UCSD-AML1 (cell line): ENCODE data around the gene KRTAP21-2.
"Not testable (repeated sequence)": the region's sequence is repeated elsewhere in the genome, so short reads cannot be mapped to it uniquely, and the experiment has no call there.

Experiments
- DNase-seq: peaks from one replicate; lab custom pipeline; 2025; ENCODE audit not compliant: unreplicated experiment; lab: John Stamatoyannopoulos, UW

KRTAP21-2 gene

GRCh38 chr21:30747159-30747558 is at the start of gene KRTAP21-2:
KRTAP21-2 (minus strand) TSS chr21:30747259; CDS start chr21:30747202, 57 bp downstream.
- DNase-seq = no peak

DNA sequence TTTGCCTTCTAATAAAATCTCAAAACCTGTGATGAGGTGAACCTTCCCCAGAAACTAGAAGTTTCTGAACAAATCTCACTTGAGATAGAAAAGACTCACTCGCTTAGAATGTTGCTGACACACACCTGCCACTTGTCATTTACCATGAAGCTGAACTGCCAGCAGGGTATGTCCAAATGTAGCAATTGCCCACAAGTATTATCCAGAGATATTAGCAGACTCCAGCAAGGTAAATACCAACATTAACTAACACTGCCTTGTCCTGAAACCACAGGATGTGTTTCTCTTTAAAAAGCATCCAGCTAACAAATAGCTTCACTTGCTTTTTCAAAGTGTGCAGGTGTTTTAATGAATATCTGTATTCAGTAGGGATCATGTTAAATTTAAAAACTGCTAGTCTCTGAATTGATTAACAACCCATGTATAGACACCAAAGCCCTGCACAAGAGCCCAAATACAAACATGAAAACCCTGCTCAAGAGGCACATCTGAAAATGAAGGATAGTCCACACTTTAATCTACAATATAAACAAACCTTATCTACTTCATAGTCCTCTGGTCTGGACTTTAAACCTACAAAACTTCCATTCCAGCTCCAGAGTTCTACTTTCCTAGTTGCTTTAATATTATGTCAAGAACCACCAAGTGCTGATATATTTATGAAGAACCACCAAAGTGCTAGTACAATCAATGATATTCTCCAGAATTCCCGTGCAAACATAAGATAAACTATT is 46.7 kb upstream of the KRTAP21-2 start:
- no peak for DNase-seq

GRCh38 chr21:30779249-30779648 is 32.2 kb upstream of the KRTAP21-2 start:
- DNase-seq = no peak

GRCh38 chr21:30769724-30770431 is 22.8 kb upstream of the KRTAP21-2 start:
- no peak for DNase-seq

- DNase-seq = no peak
These were observed 13.7 kb upstream of the KRTAP21-2 start for GRCh38 chr21:30760776-30761175.

DNA sequence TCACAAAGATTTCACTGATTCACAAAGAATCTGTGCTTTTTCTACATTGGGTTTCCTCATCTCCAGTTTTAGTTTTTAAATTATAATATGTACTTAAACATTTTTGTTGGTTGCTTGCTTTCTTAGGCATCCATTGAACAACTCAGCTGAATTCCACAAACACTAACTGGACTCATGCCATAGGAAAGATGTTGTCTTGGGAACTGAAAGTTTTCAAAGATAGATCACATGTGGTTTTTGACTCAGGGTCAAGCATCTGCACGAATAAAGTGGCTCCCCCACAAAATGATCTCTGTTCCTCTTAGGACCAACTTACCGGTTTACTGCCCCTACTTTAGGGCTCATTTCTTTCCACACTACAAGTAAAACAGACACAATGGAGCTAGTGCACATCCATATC is 11.2 kb upstream of the KRTAP21-2 start:
- no peak for DNase-seq

- DNase-seq = not testable (repeated sequence)
These were observed 8.3 kb upstream of the KRTAP21-2 start, which contains the start of gene KRTAP21-1 for GRCh38 chr21:30755328-30755727. KRTAP21-1 (minus strand) TSS chr21:30755428; CDS start chr21:30755378, 50 bp downstream.

GRCh38 chr21:30740462-30740861 is 6.6 kb downstream of the KRTAP21-2 start:
- no peak for DNase-seq

DNA sequence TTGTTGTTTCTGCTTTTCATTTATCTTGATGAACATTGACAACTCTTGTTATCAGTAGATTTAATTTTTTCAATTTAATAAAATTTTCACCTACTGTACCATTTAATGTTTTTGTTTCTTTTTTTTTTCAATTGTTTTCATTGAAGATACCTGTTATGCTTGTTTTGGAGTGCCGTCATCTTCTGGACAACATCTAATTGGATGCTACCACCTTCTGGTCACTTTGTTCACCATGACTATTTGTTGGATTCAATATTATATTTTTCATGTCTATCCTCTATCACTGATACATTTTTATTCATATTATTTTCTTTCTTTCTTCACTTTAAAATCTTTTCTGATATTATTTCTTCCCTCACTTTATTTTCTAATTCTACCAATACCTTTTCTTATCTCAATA is 14.0 kb downstream of the KRTAP21-2 start:
- DNase-seq = no peak

DNA sequence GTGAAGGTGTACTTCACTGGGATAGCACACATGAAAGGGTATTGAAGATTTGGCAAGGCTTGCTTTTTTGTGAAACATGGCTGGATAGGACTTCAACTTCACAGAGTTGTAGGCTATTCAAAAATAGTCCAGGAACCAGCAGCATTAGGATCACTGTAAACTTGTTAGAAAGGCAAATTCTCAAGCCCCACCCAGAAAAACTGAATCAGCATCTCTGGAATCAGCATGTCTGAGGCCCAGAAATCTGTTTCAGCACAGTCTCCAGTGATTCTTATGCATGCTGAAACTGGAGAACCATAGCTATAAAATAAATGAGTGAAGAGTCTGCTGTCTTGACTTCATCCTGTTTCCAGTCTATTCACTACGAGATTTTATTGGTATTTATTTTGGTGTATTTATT is 20.3 kb downstream of the KRTAP21-2 start:
- DNase-seq = no peak

DNA sequence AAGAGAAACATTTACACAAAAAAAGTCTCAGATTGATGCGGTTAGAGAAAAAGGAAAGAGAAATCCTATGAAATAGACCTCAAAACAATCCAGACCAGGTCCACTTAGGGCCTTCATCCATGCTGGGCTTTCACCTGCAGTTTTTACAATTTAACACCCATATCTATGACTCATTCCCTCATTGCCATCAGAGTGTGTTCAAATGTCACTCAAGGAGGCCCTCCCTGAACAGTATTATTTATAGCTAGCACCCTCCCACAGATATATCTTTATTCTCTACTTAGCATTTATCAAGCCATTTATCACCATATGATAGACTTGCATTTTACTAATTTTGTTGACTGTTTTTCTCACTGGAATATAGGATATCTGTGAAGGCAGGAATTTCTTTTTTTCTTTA is 27.7 kb downstream of the KRTAP21-2 start:
- DNase-seq = no peak

DNA sequence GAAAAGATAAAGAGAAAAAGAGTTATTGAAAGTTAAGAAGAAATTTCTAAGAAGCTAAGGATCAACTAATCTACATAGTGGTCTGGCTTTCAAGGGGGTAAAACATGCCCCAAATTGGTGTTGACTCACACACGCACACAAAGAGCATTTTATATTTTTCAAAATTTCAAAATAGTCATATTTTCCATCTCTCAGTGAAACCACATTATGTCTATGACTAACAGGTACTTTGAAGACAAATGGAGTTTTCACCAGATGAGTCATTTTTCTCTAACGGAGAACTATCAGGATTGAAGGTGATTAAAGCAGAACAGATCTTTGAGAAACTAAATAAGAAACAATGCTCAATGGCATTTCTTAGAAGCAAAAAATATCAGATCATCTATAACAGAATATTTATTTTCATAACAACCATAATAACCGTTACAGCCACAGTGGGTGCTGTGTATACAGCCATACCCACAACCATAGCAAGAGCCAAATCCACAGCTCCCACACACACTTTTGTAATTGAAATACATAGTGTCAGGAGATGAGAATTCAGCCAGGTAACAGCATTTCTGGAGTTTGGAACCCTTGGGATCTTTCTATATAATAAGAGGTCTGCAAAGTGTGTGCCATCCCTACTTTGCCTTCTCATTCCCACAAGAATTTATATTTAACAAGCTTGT is 28.7 kb downstream of the KRTAP21-2 start, which contains the start of gene KRTAP21-3:
Gene KRTAP21-3 (minus strand): TSS at position 539 of the 671 bp plus-strand sequence. CDS start 18 bp downstream, at position 521.
- no peak for DNase-seq

- DNase-seq = no peak
These were observed 30.0 kb downstream of the KRTAP21-2 start for GRCh38 chr21:30717105-30717504.

GRCh38 chr21:30714946-30715345 is 32.1 kb downstream of the KRTAP21-2 start:
- DNase-seq = no peak

GRCh38 chr21:30714456-30714855 is 32.6 kb downstream of the KRTAP21-2 start:
- no peak for DNase-seq

DNA sequence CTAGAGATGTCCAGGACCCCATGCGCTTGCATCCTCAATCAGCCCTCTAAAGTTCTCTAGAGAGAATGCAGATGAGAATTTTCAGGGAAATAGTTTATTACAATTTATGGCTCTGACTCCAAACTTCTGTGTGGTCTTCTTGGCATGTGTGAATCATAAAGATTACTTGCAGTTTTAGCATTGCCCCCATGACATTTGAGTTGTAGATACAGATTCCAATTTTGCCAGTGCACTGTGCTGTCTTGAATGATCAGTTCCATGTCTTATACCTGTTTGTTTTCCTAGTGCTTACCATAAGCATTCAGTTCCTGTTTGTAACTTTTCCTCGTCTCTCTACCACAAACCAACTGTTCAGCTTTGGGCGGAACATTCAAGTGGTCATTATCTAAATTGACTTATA is 33.3 kb downstream of the KRTAP21-2 start:
- no peak for DNase-seq

GRCh38 chr21:30710499-30710898 is 36.6 kb downstream of the KRTAP21-2 start:
- DNase-seq = no peak

- no peak for DNase-seq
These were observed 39.6 kb downstream of the KRTAP21-2 start for GRCh38 chr21:30707409-30707808.
